Nephron progenitor cell (in vitro differentiated cells): ENCODE data around the gene HSPBP1.

Experiments
- DNase-seq: peaks from one replicate; pipeline ENCODE4 v3.0.0; 2021
- H3K27ac Mint-ChIP-seq: 2 replicates; pipeline ENCODE4 v1.8.0; 2021; ENCODE audit warnings: mild to moderate bottlenecking, moderate library complexity, mixed read lengths
- H3K27me3 Mint-ChIP-seq: 2 replicates; pipeline ENCODE4 v1.8.0; 2021; ENCODE audit warnings: mild to moderate bottlenecking, low read depth, mixed read lengths; ENCODE audit not compliant: poor library complexity
- H3K36me3 Mint-ChIP-seq: 2 replicates; pipeline ENCODE4 v1.8.0; 2021; ENCODE audit warnings: low read depth, mixed read lengths
- H3K4me1 Mint-ChIP-seq: 2 replicates; pipeline ENCODE4 v1.8.0; 2021; ENCODE audit warnings: mixed read lengths
- H3K4me3 Mint-ChIP-seq: 2 replicates; pipeline ENCODE4 v1.8.0; 2021; ENCODE audit warnings: mild to moderate bottlenecking, moderate library complexity, mixed read lengths
- H3K9me3 Mint-ChIP-seq: 2 replicates; pipeline ENCODE4 v1.8.0; 2021; ENCODE audit warnings: mild to moderate bottlenecking, moderate library complexity, mixed read lengths
- TF ChIP-seq, protein P1 (sequence below): fragments of 200-600 bp; sonication (generic); IDR thresholded peaks from 2 replicates; pipeline ENCODE4 v1.5.0; 2021; ENCODE audit warnings: antibody characterized with exemption

HSPBP1 gene

DNA sequence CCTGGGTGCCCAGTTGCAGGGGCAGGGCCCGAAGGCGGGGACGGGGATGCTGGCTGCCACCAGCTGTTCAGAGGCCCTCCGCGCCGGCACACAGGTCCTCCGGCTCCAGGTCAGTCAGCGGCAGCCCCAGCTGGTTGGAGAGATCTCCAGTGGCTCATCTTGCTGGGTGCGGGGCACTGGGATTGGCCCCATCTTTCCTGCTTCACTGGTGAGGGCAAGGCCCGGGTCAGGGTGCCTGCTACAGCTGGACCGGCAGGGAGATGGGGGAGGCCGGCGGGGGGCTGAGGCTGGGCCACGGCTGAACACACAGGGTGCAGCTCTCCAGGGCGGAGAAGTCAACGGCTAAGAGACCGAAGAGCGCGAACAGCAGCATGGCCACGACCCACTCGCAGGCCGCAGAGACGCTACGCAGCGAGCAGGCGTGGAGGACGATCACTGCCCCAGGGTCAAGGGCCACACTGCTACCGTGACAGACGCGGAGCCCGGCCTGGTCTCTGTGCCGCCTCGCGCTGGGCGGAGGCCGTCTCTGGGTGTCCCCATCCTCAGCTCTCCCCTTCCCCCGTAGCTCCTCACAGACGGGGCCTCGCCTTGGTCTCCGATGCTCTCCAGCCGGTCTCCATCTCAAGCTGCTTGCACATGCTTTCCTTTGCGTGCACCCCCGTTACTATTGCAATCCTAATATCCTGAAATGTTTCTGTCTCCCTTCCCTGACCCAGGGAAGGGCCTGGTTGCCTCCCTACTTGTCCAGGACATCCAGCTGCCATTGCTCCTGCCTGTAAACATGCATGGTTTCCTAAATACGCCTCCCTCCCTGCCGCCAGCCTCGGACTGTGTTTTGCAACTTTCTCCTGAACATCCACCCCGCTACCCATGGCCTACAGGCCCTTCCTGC is 33.0 kb upstream of the HSPBP1 start:
- peak overlapping the region; percentile 39 for H3K4me3 Mint-ChIP-seq
- H3K9me3 Mint-ChIP-seq: no peaks in the 10 kb centered on the region
- TF ChIP-seq, protein P1, sequence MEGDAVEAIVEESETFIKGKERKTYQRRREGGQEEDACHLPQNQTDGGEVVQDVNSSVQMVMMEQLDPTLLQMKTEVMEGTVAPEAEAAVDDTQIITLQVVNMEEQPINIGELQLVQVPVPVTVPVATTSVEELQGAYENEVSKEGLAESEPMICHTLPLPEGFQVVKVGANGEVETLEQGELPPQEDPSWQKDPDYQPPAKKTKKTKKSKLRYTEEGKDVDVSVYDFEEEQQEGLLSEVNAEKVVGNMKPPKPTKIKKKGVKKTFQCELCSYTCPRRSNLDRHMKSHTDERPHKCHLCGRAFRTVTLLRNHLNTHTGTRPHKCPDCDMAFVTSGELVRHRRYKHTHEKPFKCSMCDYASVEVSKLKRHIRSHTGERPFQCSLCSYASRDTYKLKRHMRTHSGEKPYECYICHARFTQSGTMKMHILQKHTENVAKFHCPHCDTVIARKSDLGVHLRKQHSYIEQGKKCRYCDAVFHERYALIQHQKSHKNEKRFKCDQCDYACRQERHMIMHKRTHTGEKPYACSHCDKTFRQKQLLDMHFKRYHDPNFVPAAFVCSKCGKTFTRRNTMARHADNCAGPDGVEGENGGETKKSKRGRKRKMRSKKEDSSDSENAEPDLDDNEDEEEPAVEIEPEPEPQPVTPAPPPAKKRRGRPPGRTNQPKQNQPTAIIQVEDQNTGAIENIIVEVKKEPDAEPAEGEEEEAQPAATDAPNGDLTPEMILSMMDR: no peak
- H3K4me1 Mint-ChIP-seq: peaks cover 26% of the 10 kb centered on the region
- DNase-seq: no peak
- H3K27ac Mint-ChIP-seq: peak overlapping the region; percentile 91
- H3K27me3 Mint-ChIP-seq: peaks cover 3% of the 10 kb centered on the region
- peaks cover 29% of the 10 kb centered on the region for H3K36me3 Mint-ChIP-seq

GRCh38 chr19:55311797-55312196 is 31.9 kb upstream of the HSPBP1 start:
- peak overlapping the region; percentile 66 for H3K27ac Mint-ChIP-seq
- no peaks in the 10 kb centered on the region for H3K9me3 Mint-ChIP-seq
- no peak for DNase-seq
- TF ChIP-seq, protein P1: no peak
- peaks cover 38% of the 10 kb centered on the region for H3K36me3 Mint-ChIP-seq
- no peak overlapping the region for H3K4me3 Mint-ChIP-seq
- peaks cover 26% of the 10 kb centered on the region for H3K4me1 Mint-ChIP-seq
- H3K27me3 Mint-ChIP-seq: no peaks in the 10 kb centered on the region

GRCh38 chr19:55311397-55311796 is 31.5 kb upstream of the HSPBP1 start:
- Mint-ChIP-seq H3K4me1 (peaks cover 22% of the 10 kb centered on the region), H3K27ac (peak overlapping the region; percentile 66), H3K4me3 (no peak overlapping the region), H3K36me3 (peaks cover 42% of the 10 kb centered on the region), H3K27me3 (no peaks in the 10 kb centered on the region), H3K9me3 (no peaks in the 10 kb centered on the region)
- TF ChIP-seq, protein P1: no peak
- DNase-seq: no peak

DNA sequence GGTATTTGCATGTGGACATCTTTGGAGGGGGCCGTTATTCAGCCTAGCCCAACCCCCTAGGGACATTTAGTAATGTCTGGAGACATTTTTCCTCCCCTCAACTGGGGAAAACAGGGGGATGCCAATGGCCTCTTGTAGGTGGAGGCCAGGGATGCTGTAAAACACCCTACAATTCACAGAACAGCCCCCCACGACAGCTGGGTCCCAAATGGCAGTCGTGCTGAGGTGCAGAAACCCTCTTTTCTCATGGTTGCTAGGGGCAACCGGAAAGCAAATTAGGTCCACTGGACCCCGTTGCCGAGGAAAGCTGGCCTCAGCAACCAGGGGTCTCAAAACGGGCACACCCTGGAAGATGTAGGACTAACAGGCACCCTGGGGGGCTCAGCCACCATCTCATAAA is 30.6 kb upstream of the HSPBP1 start:
- H3K4me1 Mint-ChIP-seq: peaks cover 23% of the 10 kb centered on the region
- H3K4me3 Mint-ChIP-seq: no peak overlapping the region
- no peak for DNase-seq
- TF ChIP-seq, protein P1: no peak
- H3K36me3 Mint-ChIP-seq: peaks cover 49% of the 10 kb centered on the region
- H3K27me3 Mint-ChIP-seq: no peaks in the 10 kb centered on the region
- H3K9me3 Mint-ChIP-seq: no peaks in the 10 kb centered on the region
- H3K27ac Mint-ChIP-seq: no peak overlapping the region

GRCh38 chr19:55309448-55309847 is 29.5 kb upstream of the HSPBP1 start:
- Mint-ChIP-seq H3K27me3 (no peaks in the 10 kb centered on the region), H3K36me3 (peaks cover 52% of the 10 kb centered on the region), H3K27ac (no peak overlapping the region), H3K4me3 (no peak overlapping the region), H3K9me3 (no peaks in the 10 kb centered on the region), H3K4me1 (peaks cover 21% of the 10 kb centered on the region)
- DNase-seq: no peak
- TF ChIP-seq, protein P1: no peak

DNA sequence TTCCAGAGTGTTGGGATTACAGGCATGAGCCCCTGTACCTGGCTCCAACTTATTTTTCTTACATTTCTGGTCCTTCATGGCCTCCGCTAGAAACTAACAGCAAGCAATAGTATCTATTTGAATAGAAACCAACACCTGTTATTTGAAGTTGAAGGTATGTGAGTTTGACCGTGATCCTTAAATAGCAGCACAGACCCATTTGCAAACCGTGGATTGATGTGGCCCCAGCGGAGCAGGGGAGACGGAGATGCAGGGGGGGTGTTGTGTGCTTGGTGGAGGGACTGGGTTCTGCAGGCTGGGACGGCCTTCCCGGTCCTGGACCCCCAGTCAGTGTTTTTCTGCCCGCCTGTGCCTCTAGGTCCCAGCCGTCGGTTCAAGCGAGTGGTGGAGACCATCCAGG is 28.4 kb upstream of the HSPBP1 start:
- no peak for DNase-seq
- Mint-ChIP-seq H3K36me3 (peaks cover 59% of the 10 kb centered on the region), H3K4me1 (peaks cover 12% of the 10 kb centered on the region), H3K9me3 (no peaks in the 10 kb centered on the region), H3K27me3 (no peaks in the 10 kb centered on the region), H3K4me3 (no peak overlapping the region), H3K27ac (no peak overlapping the region)
- TF ChIP-seq, protein P1: no peak
